GM21360 (cell line): ENCODE data around the gene MED16.

Experiments
- ATAC-seq: cut with Tn5 transposase; IDR thresholded peaks from one replicate; pipeline ENCODE4 v1.9.1; 2021; ENCODE audit warnings: mild to moderate bottlenecking, moderate library complexity; ENCODE audit not compliant: unreplicated experiment

Gene MED16

DNA sequence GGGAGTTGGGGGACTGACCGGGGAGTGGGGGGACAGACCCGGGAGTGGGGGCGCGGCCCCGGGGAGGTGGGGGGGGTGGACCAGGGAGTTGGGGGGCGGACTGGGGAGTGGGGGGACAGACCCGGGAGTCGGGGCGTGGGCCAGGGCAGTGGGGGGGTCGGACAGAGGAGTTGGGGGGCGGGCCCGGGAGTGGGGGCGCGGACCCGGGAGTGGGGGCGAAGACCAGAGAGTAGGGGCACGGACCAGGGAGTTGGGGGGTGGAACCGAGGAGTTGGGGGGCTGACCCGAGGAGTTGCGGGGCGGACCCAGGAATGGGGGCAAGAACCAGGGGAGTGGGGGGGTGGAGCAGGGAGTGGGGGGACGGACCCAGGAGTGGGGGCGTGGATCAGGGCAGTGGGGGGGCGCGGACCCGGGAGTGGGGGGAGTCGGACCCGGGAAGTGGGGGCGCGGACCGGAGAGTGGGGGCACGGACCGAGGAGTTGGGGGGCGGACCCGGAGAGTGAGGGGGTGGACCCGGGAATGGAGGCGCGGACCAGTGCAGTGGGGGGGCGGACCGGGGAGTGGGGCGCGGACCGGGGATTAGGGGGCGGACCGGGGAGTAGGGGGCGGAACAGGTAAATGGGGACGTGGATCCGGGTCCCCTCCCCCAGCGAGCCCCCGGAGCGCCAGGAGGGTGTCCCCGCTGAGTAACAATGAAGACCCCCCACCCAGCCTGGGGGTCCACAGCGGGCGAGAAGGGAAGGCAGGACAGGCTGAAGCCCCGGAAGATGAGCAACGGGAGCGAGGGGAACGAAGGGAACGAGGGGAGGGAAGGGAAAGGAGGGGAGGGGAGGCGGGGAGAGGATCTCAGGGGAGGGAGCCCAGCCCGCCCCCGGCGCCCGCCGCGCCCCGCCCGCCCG is 19.4 kb upstream of the MED16 start:
- no peak for ATAC-seq

- ATAC-seq, result no peak
Measured at GRCh38 chr19:911197-912033, 18.4 kb upstream of the MED16 start.

GRCh38 chr19:907183-907853 is 14.3 kb upstream of the MED16 start:
- ATAC-seq, result no peak

DNA sequence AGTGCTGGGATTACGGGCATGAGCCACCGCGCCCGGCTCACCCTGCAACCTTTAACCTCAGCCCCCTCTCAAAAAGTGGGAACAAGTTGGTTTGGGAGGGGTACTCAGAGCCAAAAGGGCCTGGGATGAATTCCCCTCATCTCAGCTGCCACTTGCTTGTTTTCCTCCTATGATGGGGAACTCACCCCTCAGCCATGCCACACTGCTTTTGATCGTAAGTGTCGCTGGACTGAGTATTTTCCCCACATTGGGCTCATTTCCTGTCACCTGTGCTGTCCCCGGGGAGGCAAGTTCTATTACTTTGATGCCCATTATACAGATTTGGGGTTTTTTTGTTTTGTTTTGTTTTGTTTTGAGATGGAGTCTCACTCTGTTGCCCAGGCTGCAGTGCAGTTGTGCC is 13.5 kb upstream of the MED16 start:
- no peak for ATAC-seq

DNA sequence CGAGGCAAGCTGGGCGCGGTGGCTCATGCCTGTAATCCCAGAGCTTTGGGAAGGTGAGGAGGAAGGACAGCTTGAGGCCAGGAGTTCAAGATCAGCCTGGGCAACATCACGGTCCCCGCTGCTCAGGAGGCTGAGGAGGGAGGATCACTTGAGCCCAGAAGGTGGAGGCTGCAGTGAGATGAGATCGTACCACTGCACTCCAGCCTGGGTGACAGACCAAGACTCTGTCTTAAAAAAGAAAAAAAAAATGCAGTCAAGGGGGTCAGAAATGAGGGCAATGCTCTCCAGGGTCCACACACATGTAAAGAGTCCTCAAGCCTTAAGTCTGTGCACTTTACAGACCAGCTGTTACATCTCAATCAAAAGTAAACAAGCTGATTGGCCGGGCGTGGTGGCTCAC is 11.6 kb upstream of the MED16 start:
- no peak for ATAC-seq

DNA sequence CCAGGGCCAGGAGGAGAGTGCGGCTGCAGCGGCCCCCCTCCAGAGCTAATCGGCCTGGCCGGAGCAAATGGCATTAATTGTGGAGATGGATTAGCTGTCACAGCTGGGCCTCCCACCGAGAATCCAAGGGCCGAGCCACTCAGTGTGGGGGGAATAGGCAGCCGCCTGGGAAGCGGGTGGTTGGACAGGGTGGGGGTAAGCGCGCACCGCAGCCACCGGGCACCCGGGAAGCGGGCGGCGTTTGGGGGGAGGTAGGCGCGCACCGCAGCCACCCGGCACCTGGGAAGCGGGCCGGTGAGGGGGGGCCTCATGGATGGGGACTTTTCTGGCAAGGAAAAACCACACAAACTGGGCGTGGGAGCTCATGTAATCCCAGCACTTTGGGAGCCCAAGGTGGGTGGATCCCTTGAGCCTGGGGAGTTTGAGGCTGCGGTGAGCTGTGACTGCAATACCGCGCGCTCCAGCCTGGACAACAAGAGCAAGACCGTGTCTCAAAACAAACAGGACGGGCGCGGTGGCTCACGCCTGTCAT is 10.3 kb upstream of the MED16 start:
- ATAC-seq, result no peak

- ATAC-seq, result no peak
Measured at GRCh38 chr19:902446-903226, 9.6 kb upstream of the MED16 start.

GRCh38 chr19:902093-902370 is 9.0 kb upstream of the MED16 start:
- ATAC-seq, result no peak

DNA sequence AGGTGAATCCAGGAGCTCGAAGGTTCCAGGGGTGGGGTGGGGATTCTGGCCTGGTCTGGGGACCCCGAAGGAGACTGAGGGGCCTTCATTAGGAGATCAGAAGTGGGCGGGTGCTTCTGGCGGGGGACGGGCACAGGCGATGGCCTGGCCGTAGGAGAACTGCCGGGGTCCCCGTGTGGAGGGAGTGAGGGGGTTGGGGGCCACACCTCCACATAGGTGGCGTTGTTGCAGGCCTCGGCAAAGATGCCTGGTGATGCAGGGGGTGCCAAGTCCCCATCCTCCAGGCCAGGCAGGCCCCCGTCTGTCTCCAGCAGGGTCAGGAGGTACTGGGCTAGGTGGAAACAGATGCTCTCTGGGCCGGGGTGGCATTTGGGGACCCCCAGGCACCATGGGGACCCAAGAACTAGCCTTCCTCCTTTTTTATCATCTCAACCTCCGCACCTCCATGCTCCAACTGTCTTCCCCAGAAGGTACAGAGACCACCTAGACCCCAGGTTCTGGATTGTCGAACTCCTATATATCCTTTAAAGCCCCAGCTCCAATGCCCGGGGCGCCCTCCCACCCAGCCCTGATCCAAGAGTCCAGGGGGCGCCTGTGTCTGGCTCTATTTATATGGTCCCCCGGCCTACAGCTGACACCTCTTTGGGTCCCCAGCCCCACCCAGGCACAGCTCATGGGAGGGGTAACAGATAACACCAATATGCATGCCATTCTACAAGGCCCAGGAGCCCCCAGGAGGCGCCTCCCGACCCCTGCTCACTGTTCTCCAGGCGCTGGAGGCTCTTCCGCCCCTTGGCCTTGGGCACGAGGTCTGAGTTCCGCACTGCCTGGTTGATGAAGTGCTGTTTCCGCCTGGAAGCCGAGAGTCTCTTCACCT is 8.5 kb upstream of the MED16 start:
- ATAC-seq, result no peak

DNA sequence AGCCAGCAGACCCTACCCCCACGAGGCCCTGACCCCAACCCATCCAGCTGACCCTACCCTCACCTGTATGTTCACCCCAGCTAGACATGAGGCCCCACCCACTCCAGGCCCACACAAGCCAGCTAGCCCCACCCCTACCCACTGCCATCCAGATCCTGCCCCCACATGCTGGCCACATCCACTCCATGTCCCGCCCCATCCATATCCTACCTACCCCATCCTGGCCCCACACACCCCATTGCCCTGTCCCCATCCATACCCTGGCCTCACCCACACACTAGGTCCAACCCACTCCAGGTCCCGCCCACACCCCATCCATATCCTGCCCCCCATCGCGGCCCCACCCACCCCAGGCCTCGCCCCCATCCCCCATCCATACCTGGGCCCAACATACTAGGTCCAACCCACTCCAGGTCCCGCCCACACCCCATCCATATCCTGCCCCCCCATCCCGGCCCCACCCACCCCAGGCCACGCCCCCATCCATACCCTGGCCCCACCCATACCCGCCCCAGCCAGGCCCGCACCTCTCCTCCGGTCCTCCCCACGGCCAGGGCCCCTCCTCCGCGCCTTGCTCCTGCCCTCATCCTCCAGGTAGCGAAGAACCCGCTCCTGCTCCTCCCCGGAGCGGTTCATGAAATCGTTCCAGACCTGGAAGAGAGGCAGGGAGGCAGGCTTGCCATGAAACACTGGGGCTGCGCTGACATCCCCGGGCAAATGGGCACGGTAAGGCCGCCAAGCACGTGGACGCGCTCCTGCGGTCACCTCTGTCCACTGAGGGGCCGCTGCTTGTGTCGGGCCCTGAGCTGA is 7.5 kb upstream of the MED16 start:
- ATAC-seq, result no peak

DNA sequence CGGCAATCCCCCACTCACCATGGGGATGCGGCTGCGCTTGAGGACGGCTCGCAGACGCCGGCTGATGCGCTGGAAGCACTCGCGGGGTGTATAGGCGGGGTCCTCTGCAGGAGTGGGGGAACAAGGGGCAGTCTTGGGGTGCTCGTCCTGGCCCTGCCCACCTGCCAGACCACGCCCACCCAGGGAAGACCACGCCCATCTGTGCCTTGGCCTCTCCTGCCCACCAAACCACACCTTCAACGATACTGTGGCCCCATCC is 7.0 kb upstream of the MED16 start:
- no peak for ATAC-seq

GRCh38 chr19:899336-900042 is 6.5 kb upstream of the MED16 start:
- no peak for ATAC-seq

DNA sequence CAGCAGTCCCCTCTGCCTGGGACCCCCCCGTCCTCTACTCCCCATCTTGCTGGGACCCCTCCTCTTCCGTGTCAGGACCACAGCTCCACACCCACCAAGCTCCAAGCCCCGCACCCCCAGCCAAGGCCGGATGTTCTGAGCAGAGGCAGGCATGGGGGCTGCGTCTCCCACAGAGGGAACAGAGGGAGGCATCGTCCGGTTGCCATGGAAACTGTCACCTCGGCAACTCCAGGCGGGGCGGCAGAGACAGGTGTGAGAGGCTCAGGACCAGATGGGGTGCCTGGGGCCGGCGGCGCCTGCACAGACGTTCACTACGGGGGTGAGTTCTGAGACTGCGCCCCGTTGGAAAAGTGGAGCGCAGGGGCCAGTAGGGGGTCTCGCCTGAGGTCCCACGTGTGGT is 5.7 kb upstream of the MED16 start:
- no peak for ATAC-seq

GRCh38 chr19:897442-898039 is 4.6 kb upstream of the MED16 start:
- ATAC-seq, result no peak

- ATAC-seq, result no peak
Measured at GRCh38 chr19:896999-897398, 4.0 kb upstream of the MED16 start.

GRCh38 chr19:896434-896833 is 3.4 kb upstream of the MED16 start:
- no peak for ATAC-seq

- ATAC-seq, result no peak
Measured at GRCh38 chr19:892243-892893, 619 bp downstream of the MED16 start.
